Neural cell (in vitro differentiated cells): ENCODE results near the gene SPEM3. TPM values are rescaled to one million over a fixed set of nuclear protein-coding genes. Genes with fewer than 3 reads are reported as not detected.

Source experiments
- H2AFZ ChIP-seq: fragments of 200-600, 300-800 bp; sonication (generic), shearing (Covaris generic); 2 replicates; pipeline ENCODE4 v1.6.0; 2014; ENCODE audit warnings: low read depth, mild to moderate bottlenecking, antibody characterized with exemption, low read length, moderate library complexity
- H3F3A ChIP-seq: fragments of 200-600 bp; shearing (Covaris generic); 2 replicates; pipeline ENCODE4 v1.6.1; 2016; ENCODE audit warnings: mild to moderate bottlenecking, moderate library complexity, mixed read lengths, antibody characterized with exemption, low read length; ENCODE audit not compliant: insufficient read depth, poor library complexity, severe bottlenecking
- H3K27ac ChIP-seq: fragments of 200-600, 300-800 bp; sonication (generic), shearing (Covaris generic); 2 replicates; pipeline ENCODE4 v1.5.1; 2014; ENCODE audit warnings: mild to moderate bottlenecking, low read length, moderate library complexity
- H3K27me3 ChIP-seq: fragments of 300-800, 200-600 bp; sonication (generic), shearing (Covaris generic); 2 replicates; pipeline ENCODE4 v1.6.0; 2014; ENCODE audit warnings: mild to moderate bottlenecking, low read depth, low read length, moderate library complexity; ENCODE audit not compliant: insufficient read depth
- H3K36me3 ChIP-seq: fragments of 300-800, 200-600 bp; sonication (generic), shearing (Covaris generic); 2 replicates; pipeline ENCODE4 v1.5.1; 2014; ENCODE audit warnings: mild to moderate bottlenecking, antibody characterized with exemption, low read length, moderate library complexity; ENCODE audit not compliant: insufficient read depth
- H3K4me2 ChIP-seq: fragments of 300-800, 200-600 bp; sonication (generic), shearing (Covaris generic); 2 replicates; pipeline ENCODE4 v1.6.0; 2014; ENCODE audit warnings: mild to moderate bottlenecking, low read length
- H3K4me3 ChIP-seq: fragments of 300-800, 200-600 bp; sonication (generic), shearing (Covaris generic); 2 replicates; pipeline ENCODE4 v1.5.1; 2014; ENCODE audit warnings: mild to moderate bottlenecking, low read length, moderate library complexity
- H3K79me2 ChIP-seq: fragments of 200-600 bp; shearing (Covaris generic); replicated peaks from 2 replicates; pipeline ENCODE4 v1.6.0; 2014; ENCODE audit warnings: mild to moderate bottlenecking, low read length, moderate library complexity; ENCODE audit not compliant: insufficient read depth
- H3K9ac ChIP-seq: fragments of 300-800, 200-600 bp; sonication (generic), shearing (Covaris generic); 2 replicates; pipeline ENCODE4 v1.6.1; 2016; ENCODE audit warnings: mild to moderate bottlenecking, low read length, mixed read lengths
- H3K9me2 ChIP-seq: fragments of 200-600 bp; shearing (Covaris generic); 2 replicates; pipeline ENCODE4 v1.6.1; 2016; ENCODE audit warnings: mild to moderate bottlenecking, low read length, mixed read lengths; ENCODE audit not compliant: insufficient read depth
- H3K9me3 ChIP-seq: fragments of 200-600, 300-800 bp; sonication (generic), shearing (Covaris generic); 2 replicates; pipeline ENCODE4 v1.6.1; 2016; ENCODE audit warnings: mild to moderate bottlenecking, mixed run types, low read length, moderate library complexity, mixed read lengths
- H4K20me1 ChIP-seq: fragments of 200-600 bp; shearing (Covaris generic); 2 replicates; pipeline ENCODE4 v1.6.1; 2016; ENCODE audit warnings: mild to moderate bottlenecking, mixed run types; ENCODE audit not compliant: insufficient read depth
- EP300 ChIP-seq: fragments of 450-650 bp; conservative IDR thresholded peaks from 2 replicates; pipeline ENCODE4 v1.6.1; 2014; ENCODE audit warnings: antibody characterized with exemption, mild to moderate bottlenecking, moderate library complexity; ENCODE audit not compliant: poor library complexity, severe bottlenecking
- EZH2 ChIP-seq: fragments of 200-600, 300-800 bp; shearing (Covaris generic), sonication (generic); IDR thresholded peaks from 2 replicates; pipeline ENCODE4 v1.6.1; 2014; ENCODE audit warnings: antibody characterized with exemption, low read length, borderline replicate concordance, mild to moderate bottlenecking; ENCODE audit not compliant: insufficient read depth, poor library complexity, severe bottlenecking
- MXI1 ChIP-seq: fragments of 450-650 bp; conservative IDR thresholded peaks from 2 replicates; pipeline ENCODE4 v1.6.1; 2014; ENCODE audit warnings: antibody characterized with exemption, mild to moderate bottlenecking; ENCODE audit not compliant: poor library complexity, severe bottlenecking
- POLR2AphosphoS5 ChIP-seq: IDR thresholded peaks from 2 replicates; pipeline ENCODE4 v1.6.1; 2012
- RAD21 ChIP-seq: fragments of 450-650 bp; conservative IDR thresholded peaks from 2 replicates; pipeline ENCODE4 v1.6.1; 2014; ENCODE audit warnings: antibody characterized with exemption, mild to moderate bottlenecking, moderate library complexity
- SMC3 ChIP-seq: fragments of 450-650 bp; conservative IDR thresholded peaks from 2 replicates; pipeline ENCODE4 v1.6.1; 2014; ENCODE audit warnings: antibody characterized with exemption, mild to moderate bottlenecking, moderate library complexity; ENCODE audit not compliant: poor library complexity
- TAF1 ChIP-seq: IDR thresholded peaks from 2 replicates; pipeline ENCODE4 v1.6.1; 2012; ENCODE audit warnings: low read depth
- polyA plus RNA-seq: library from polyadenylated mRNA; depleted of rRNA; stranded (reverse); fragments of >200 nt; gene quantifications from 2 replicates; pipeline ENCODE4 v1.2.3, GENCODE V29; 2014
- TF ChIP-seq, protein P1 (sequence below): IDR thresholded peaks from 2 replicates; pipeline ENCODE4 v1.6.1; 2012; ENCODE audit warnings: borderline replicate concordance
- TF ChIP-seq, protein P2 (sequence below): fragments of 450-650 bp; IDR thresholded peaks from 2 replicates; pipeline ENCODE4 v1.5.1; 2014; ENCODE audit warnings: antibody characterized with exemption, mild to moderate bottlenecking, moderate library complexity; ENCODE audit not compliant: poor library complexity, severe bottlenecking

Gene SPEM3
- polyA plus RNA-seq, 1 donor from 2014 or later, result not detected

DNA sequence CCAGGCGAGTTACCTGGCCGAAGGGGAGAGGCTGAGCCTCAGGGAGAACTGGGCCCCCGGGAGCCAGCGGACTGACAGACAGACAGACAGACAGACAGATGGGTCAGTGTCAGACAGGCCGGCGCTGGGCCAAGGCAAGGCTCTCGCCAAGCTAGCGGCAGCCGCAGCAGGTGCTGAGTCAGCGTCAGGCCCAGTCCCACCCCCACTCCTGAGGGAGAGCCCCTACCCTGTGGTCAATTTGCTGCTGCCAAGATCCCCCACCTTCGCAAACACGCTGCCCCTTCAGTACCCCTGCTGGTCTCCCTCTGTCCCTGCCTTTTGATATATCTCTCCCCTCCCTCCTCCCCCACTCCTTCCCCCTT is 12.2 kb downstream of the SPEM3 start:
- Histone ChIP-seq H3K36me3 (no peaks in the 10 kb centered on the region), H3K27me3 (peaks cover 40% of the 10 kb centered on the region), H3K9me3 (no peaks in the 10 kb centered on the region), H3F3A (peaks cover 4% of the 10 kb centered on the region), H3K4me2 (peak overlapping the region; percentile 79), H2AFZ (peak overlapping the region; percentile 47), H3K27ac (peak overlapping the region; percentile 99), H3K9me2 (no peaks in the 10 kb centered on the region), H3K4me3 (peak overlapping the region; percentile 85), H3K79me2 (no peaks in the 10 kb centered on the region), H3K9ac (peak overlapping the region; percentile 97), H4K20me1 (no peaks in the 10 kb centered on the region)
- TF ChIP-seq, protein P1, sequence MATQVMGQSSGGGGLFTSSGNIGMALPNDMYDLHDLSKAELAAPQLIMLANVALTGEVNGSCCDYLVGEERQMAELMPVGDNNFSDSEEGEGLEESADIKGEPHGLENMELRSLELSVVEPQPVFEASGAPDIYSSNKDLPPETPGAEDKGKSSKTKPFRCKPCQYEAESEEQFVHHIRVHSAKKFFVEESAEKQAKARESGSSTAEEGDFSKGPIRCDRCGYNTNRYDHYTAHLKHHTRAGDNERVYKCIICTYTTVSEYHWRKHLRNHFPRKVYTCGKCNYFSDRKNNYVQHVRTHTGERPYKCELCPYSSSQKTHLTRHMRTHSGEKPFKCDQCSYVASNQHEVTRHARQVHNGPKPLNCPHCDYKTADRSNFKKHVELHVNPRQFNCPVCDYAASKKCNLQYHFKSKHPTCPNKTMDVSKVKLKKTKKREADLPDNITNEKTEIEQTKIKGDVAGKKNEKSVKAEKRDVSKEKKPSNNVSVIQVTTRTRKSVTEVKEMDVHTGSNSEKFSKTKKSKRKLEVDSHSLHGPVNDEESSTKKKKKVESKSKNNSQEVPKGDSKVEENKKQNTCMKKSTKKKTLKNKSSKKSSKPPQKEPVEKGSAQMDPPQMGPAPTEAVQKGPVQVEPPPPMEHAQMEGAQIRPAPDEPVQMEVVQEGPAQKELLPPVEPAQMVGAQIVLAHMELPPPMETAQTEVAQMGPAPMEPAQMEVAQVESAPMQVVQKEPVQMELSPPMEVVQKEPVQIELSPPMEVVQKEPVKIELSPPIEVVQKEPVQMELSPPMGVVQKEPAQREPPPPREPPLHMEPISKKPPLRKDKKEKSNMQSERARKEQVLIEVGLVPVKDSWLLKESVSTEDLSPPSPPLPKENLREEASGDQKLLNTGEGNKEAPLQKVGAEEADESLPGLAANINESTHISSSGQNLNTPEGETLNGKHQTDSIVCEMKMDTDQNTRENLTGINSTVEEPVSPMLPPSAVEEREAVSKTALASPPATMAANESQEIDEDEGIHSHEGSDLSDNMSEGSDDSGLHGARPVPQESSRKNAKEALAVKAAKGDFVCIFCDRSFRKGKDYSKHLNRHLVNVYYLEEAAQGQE, result no peak
- TF ChIP-seq RAD21 (no peak), MXI1 (no peak), POLR2AphosphoS5 (no peak), EP300 (peak; percentile 26), SMC3 (no peak), TAF1 (no peak), EZH2 (no peak)
- TF ChIP-seq, protein P2, sequence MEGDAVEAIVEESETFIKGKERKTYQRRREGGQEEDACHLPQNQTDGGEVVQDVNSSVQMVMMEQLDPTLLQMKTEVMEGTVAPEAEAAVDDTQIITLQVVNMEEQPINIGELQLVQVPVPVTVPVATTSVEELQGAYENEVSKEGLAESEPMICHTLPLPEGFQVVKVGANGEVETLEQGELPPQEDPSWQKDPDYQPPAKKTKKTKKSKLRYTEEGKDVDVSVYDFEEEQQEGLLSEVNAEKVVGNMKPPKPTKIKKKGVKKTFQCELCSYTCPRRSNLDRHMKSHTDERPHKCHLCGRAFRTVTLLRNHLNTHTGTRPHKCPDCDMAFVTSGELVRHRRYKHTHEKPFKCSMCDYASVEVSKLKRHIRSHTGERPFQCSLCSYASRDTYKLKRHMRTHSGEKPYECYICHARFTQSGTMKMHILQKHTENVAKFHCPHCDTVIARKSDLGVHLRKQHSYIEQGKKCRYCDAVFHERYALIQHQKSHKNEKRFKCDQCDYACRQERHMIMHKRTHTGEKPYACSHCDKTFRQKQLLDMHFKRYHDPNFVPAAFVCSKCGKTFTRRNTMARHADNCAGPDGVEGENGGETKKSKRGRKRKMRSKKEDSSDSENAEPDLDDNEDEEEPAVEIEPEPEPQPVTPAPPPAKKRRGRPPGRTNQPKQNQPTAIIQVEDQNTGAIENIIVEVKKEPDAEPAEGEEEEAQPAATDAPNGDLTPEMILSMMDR, result peak; percentile 42

- Histone ChIP-seq H3K4me3 (peak overlapping the region; percentile 85), H3K9me2 (no peaks in the 10 kb centered on the region), H2AFZ (no peak overlapping the region), H3K9me3 (no peaks in the 10 kb centered on the region), H3K9ac (peak overlapping the region; percentile 97), H3K79me2 (no peaks in the 10 kb centered on the region), H3K36me3 (no peaks in the 10 kb centered on the region), H3K27me3 (peaks cover 40% of the 10 kb centered on the region), H4K20me1 (no peaks in the 10 kb centered on the region), H3K27ac (peak overlapping the region; percentile 99), H3F3A (peaks cover 4% of the 10 kb centered on the region), H3K4me2 (peak overlapping the region; percentile 79)
- peak; percentile 9 for TF ChIP-seq TAF1
- TF ChIP-seq POLR2AphosphoS5, result no peak
- TF ChIP-seq, protein P1, result peak; percentile 99
- TF ChIP-seq RAD21, result no peak
- no peak for TF ChIP-seq MXI1
- TF ChIP-seq SMC3, result peak; percentile 31
These were observed 12.6 kb downstream of the SPEM3 start for GRCh38 chr17:7441266-7441665.
